Testis (tissue), 2 donors: ENCODE results near the gene ANKH.

Experiments
- POLR2A ChIP-seq: fragments of 450-650 bp; IDR thresholded peaks from one replicate; pipeline ENCODE4 v1.6.1; 2017; ENCODE audit warnings: antibody characterized with exemption, mild to moderate bottlenecking, moderate library complexity
- TF ChIP-seq, protein P1 (sequence below), 3 experiments: fragments of 450-650 bp in 2 of 3; fragments of 200-600 bp in 1 of 3; sonication (generic) in 1 of 3; IDR thresholded peaks; one replicate each; pipeline ENCODE4 v1.5.1; 2016 to 2019; ENCODE audit warnings: antibody characterized with exemption in 3 of 3, mild to moderate bottlenecking in 2 of 3, moderate library complexity in 1 of 3

DNA sequence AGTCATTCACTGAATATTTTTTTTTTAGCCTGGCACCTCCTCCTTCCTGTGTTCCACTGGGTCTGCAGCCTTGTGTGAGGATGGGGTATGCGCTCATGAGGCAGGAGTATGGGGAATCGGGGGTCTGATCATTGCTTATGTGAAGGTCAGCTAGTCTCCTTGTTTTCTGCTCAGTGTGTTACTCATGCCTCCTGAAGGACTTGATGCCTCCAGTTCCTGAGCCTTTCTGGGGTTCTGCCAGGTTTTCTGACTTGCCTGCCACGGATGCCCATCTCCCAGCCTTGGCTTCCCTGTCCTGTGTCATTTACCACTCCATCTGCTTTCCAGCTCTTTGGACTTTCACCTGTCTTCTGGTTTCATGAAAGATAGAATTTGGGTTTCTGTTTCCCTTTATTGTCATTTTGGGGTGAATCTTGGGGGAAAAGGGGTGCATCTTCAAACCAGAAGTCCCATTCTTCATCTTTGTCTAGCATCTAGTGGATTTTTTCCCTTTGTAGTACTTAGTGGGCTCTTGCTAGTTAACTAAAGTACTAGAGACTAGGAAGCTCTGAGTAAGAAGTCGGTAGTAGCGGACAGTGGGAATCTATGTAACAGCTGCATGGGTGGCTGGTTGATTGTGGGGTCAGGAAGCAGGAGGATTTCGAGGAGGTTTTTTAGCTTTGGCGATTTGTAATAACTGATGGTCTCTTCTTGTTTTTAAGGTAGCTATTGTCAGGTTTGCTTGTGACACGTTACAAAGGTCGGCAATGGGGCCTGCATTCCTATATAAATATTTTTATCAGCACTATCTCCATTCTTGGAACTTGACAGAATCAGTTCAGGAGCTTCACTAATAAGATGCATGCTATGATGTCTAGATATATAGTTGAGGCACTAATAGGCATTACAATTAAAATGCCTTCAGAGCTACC is 198.8 kb downstream of the ANKH start:
- no peak for TF ChIP-seq POLR2A
- TF ChIP-seq, protein P1, sequence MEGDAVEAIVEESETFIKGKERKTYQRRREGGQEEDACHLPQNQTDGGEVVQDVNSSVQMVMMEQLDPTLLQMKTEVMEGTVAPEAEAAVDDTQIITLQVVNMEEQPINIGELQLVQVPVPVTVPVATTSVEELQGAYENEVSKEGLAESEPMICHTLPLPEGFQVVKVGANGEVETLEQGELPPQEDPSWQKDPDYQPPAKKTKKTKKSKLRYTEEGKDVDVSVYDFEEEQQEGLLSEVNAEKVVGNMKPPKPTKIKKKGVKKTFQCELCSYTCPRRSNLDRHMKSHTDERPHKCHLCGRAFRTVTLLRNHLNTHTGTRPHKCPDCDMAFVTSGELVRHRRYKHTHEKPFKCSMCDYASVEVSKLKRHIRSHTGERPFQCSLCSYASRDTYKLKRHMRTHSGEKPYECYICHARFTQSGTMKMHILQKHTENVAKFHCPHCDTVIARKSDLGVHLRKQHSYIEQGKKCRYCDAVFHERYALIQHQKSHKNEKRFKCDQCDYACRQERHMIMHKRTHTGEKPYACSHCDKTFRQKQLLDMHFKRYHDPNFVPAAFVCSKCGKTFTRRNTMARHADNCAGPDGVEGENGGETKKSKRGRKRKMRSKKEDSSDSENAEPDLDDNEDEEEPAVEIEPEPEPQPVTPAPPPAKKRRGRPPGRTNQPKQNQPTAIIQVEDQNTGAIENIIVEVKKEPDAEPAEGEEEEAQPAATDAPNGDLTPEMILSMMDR (IDR thresholded peaks at IDR 0.05) = no peak
